Neural crest cell (in vitro differentiated cells): ENCODE data around the gene CALY. TPM values are rescaled to one million over a fixed set of nuclear protein-coding genes. Genes with fewer than 3 reads are reported as not detected.
"Not testable (repeated sequence)": the region's sequence is repeated elsewhere in the genome, so short reads cannot be mapped to it uniquely, and the experiment has no call there.

Experiments used
- DNase-seq: peaks from one replicate; pipeline ENCODE4 v3.0.0; 2021; ENCODE audit warnings: low read depth, mixed read lengths, low spot score
- H3K27ac Mint-ChIP-seq: one replicate; pipeline ENCODE4 v1.8.0; 2021; ENCODE audit warnings: mild to moderate bottlenecking, mixed read lengths; ENCODE audit not compliant: unreplicated experiment
- H3K27me3 Mint-ChIP-seq: 2 replicates; pipeline ENCODE4 v1.8.0; 2021; ENCODE audit warnings: low read depth, mild to moderate bottlenecking, mixed read lengths
- H3K36me3 Mint-ChIP-seq: 2 replicates; pipeline ENCODE4 v1.8.0; 2021; ENCODE audit warnings: low read depth, mild to moderate bottlenecking, mixed read lengths
- H3K4me1 Mint-ChIP-seq: 2 replicates; pipeline ENCODE4 v1.8.0; 2021; ENCODE audit warnings: mixed read lengths
- H3K4me3 Mint-ChIP-seq: one replicate; pipeline ENCODE4 v1.8.0; 2021; ENCODE audit warnings: mild to moderate bottlenecking, mixed read lengths
- H3K9me3 Mint-ChIP-seq: 2 replicates; pipeline ENCODE4 v1.8.0; 2021; ENCODE audit warnings: mixed read lengths
- CTCF ChIP-seq: fragments of 200-600 bp; sonication (generic); conservative IDR thresholded peaks from 2 replicates; pipeline ENCODE4 v1.5.0; 2021; ENCODE audit warnings: antibody characterized with exemption, mild to moderate bottlenecking
- total RNA-seq: library from RNA; stranded (reverse); gene quantifications from 2 replicates; pipeline ENCODE4 v1.2.1, GENCODE V29; 2021

CALY gene
- total RNA-seq, 1 donor from 2014 or later = 0.89 TPM

- H3K4me1 Mint-ChIP-seq = peaks cover 21% of the 10 kb centered on the region
- no peaks in the 10 kb centered on the region for H3K27me3 Mint-ChIP-seq
- no peak for DNase-seq
- peaks cover 4% of the 10 kb centered on the region for H3K36me3 Mint-ChIP-seq
- H3K4me3 Mint-ChIP-seq = peak overlapping the region; percentile 82
- H3K27ac Mint-ChIP-seq = no peak overlapping the region
- TF ChIP-seq CTCF = no peak
- no peaks in the 10 kb centered on the region for H3K9me3 Mint-ChIP-seq
These were observed 33.5 kb upstream of the CALY start for GRCh38 chr10:133370030-133370786.

- Mint-ChIP-seq H3K27me3 (no peaks in the 10 kb centered on the region), H3K27ac (no peak overlapping the region), H3K36me3 (peaks cover 9% of the 10 kb centered on the region)
These were observed 31.5 kb upstream of the CALY start for GRCh38 chr10:133368153-133368552.

GRCh38 chr10:133367461-133367860, 30.8 kb upstream of the CALY start:
- DNase-seq, H3K4me1 Mint-ChIP-seq, H3K4me3 Mint-ChIP-seq, H3K36me3 Mint-ChIP-seq, H3K27ac Mint-ChIP-seq, H3K9me3 Mint-ChIP-seq, H3K27me3 Mint-ChIP-seq: not testable (repeated sequence)

More at GRCh38 chr10:133368153-133368552, 31.5 kb upstream of the CALY start:
- no peak for DNase-seq
- Mint-ChIP-seq H3K9me3 (no peaks in the 10 kb centered on the region), H3K4me3 (no peak overlapping the region), H3K4me1 (peaks cover 7% of the 10 kb centered on the region)
- TF ChIP-seq CTCF = no peak

GRCh38 chr10:133366751-133367150, 30.1 kb upstream of the CALY start:
- DNase-seq = no peak
- H3K36me3 Mint-ChIP-seq = peaks cover 14% of the 10 kb centered on the region
- no peaks in the 10 kb centered on the region for H3K4me1 Mint-ChIP-seq
- H3K27me3 Mint-ChIP-seq = no peaks in the 10 kb centered on the region
- H3K9me3 Mint-ChIP-seq = no peaks in the 10 kb centered on the region
- no peak overlapping the region for H3K4me3 Mint-ChIP-seq
- no peak overlapping the region for H3K27ac Mint-ChIP-seq
- no peak for TF ChIP-seq CTCF

- Mint-ChIP-seq H3K27ac (no peak overlapping the region), H3K36me3 (peaks cover 19% of the 10 kb centered on the region), H3K27me3 (no peaks in the 10 kb centered on the region), H3K9me3 (no peaks in the 10 kb centered on the region), H3K4me1 (no peaks in the 10 kb centered on the region), H3K4me3 (no peak overlapping the region)
- DNase-seq = no peak
- no peak for TF ChIP-seq CTCF
These were observed 29.4 kb upstream of the CALY start for GRCh38 chr10:133366130-133366478.

GRCh38 chr10:133365461-133366129, 28.9 kb upstream of the CALY start:
- Mint-ChIP-seq H3K9me3 (no peaks in the 10 kb centered on the region), H3K4me3 (no peak overlapping the region), H3K36me3 (peaks cover 19% of the 10 kb centered on the region), H3K4me1 (no peaks in the 10 kb centered on the region), H3K27me3 (no peaks in the 10 kb centered on the region), H3K27ac (no peak overlapping the region)
- no peak for TF ChIP-seq CTCF
- DNase-seq = no peak
